Measurements from ENCODE around the gene DSPP. TPM values are rescaled to one million over a fixed set of nuclear protein-coding genes. Genes with fewer than 3 reads are reported as not detected.

Gene DSPP
- polyA plus RNA-seq, 1 of the 3 experiments (the other 2 are of a cell fraction): not detected

GRCh38 chr4:87633243-87633642 lies 24.9 kb downstream of the DSPP start:
- no peaks in the 10 kb centered on the region for H3K79me2 ChIP-seq (ENCODE audit: insufficient read depth)

GRCh38 chr4:87644286-87644685 lies 36.0 kb downstream of the DSPP start:
- H3K36me3 ChIP-seq (replicated peaks in 1 of 2; ENCODE audit: control insufficient read depth in 1 of 2, insufficient read depth in 2 of 2, low read length in 1 of 2): no peaks in the 10 kb centered on the region
- no peak overlapping the region for H3K4me3 ChIP-seq (ENCODE audit: low read depth in 2 of 2, low read length in 1 of 2)
- TF ChIP-seq CTCF (IDR thresholded peaks at IDR 0.05) (peak; percentile 33; the same call in 1 of the 2 replicates), RAD21 (IDR thresholded peaks at IDR 0.05; ENCODE audit: low read length) (no peak), MAX (IDR thresholded peaks at IDR 0.05; ENCODE audit: low read depth) (no peak), NRF1 (IDR thresholded peaks at IDR 0.05; ENCODE audit: low read depth, low read length) (no peak)
- POLR2A ChIA-PET: no interaction called here
- H3K4me1 ChIP-seq (ENCODE audit: control insufficient read depth in 1 of 2, insufficient read depth in 2 of 2, low read depth in 1 of 2, low read length in 1 of 2): no peaks in the 10 kb centered on the region
- 94% methylated on average over 6 of the region's 6 CpGs for WGBS (ENCODE audit: low lambda C conversion rate)
- no peaks in the 10 kb centered on the region for H3K9me3 ChIP-seq
- no peaks in the 10 kb centered on the region for H3F3A ChIP-seq (replicated peaks; ENCODE audit: insufficient read depth)
- H3K79me2 ChIP-seq (ENCODE audit: insufficient read depth): no peaks in the 10 kb centered on the region
- DNase-seq: no peak
- no peak overlapping the region for H3K4me2 ChIP-seq
- H3K9me2 ChIP-seq: no peaks in the 10 kb centered on the region
- no peaks in the 10 kb centered on the region for H3K27me3 ChIP-seq (ENCODE audit: insufficient read depth)
- H2AFZ ChIP-seq (ENCODE audit: low read depth): no peak overlapping the region
- H3K9ac ChIP-seq: no peak overlapping the region
- no peak overlapping the region for H3K27ac ChIP-seq (ENCODE audit: low read depth in 2 of 2, low read length in 1 of 2)
- H4K20me1 ChIP-seq (ENCODE audit: insufficient read depth): no peaks in the 10 kb centered on the region
- CTCF ChIA-PET: no interaction called here

More at GRCh38 chr4:87633243-87633642, 24.9 kb downstream of the DSPP start:
- Histone ChIP-seq H4K20me1 (ENCODE audit: insufficient read depth) (no peaks in the 10 kb centered on the region), H3K27ac (ENCODE audit: low read depth in 2 of 2, low read length in 1 of 2) (no peak overlapping the region), H3F3A (replicated peaks; ENCODE audit: insufficient read depth) (no peaks in the 10 kb centered on the region), H2AFZ (ENCODE audit: low read depth) (no peak overlapping the region), H3K27me3 (ENCODE audit: insufficient read depth) (no peaks in the 10 kb centered on the region), H3K9ac (no peak overlapping the region), H3K36me3 (replicated peaks in 1 of 2; ENCODE audit: control insufficient read depth in 1 of 2, insufficient read depth in 2 of 2, low read length in 1 of 2) (no peaks in the 10 kb centered on the region), H3K4me2 (no peak overlapping the region), H3K9me2 (no peaks in the 10 kb centered on the region), H3K4me1 (ENCODE audit: control insufficient read depth in 1 of 2, insufficient read depth in 2 of 2, low read depth in 1 of 2, low read length in 1 of 2) (peaks cover 0 to 5% of the 10 kb centered on the region in 2 experiments; a peak in 2 of 4 replicates), H3K9me3 (no peaks in the 10 kb centered on the region), H3K4me3 (ENCODE audit: low read depth in 2 of 2, low read length in 1 of 2) (no peak overlapping the region)
- TF ChIP-seq RCOR1 (IDR thresholded peaks at IDR 0.05; ENCODE audit: low read length) (no peak), TCF12 (IDR thresholded peaks at IDR 0.05) (0 out of 2 replicates have a peak, but pooled peaks have one; percentile 18), NFIC (IDR thresholded peaks at IDR 0.05; ENCODE audit: borderline replicate concordance) (peak; percentile 53; the same call in 1 of the 2 replicates), FOSL2 (IDR thresholded peaks at IDR 0.05; ENCODE audit: borderline replicate concordance, low read depth) (no peak), FOXM1 (IDR thresholded peaks at IDR 0.05; ENCODE audit: low read depth) (no peak), GATA2 (CRISPR knock-in tag; IDR thresholded peaks at IDR 0.05) (no peak)
- 22% methylated on average over 2 of the region's 2 CpGs for WGBS (ENCODE audit: low lambda C conversion rate)
- ChIA-PET POLR2A (interaction anchor here (1.0 kb wide), 1 partner anchor 824 kb away, joined by 3 read pairs; the partner anchor contains the start of gene HERC5), CTCF (interaction anchor here (0.7 kb wide), 2 partner anchors 15 to 641 kb away, joined by 3 read pairs; no protein-coding TSS in a partner anchor)
- DNase-seq: peak; percentile 24

GRCh38 chr4:87649980-87650379 lies 41.7 kb downstream of the DSPP start, which contains the start of gene DMP1:
Gene DMP1 (plus strand): TSS chr4:87650280. CDS start chr4:87656493, 6,213 bp downstream.
- H3F3A ChIP-seq (replicated peaks; ENCODE audit: insufficient read depth): no peaks in the 10 kb centered on the region
- H4K20me1 ChIP-seq (ENCODE audit: insufficient read depth): no peaks in the 10 kb centered on the region
- H3K36me3 ChIP-seq (replicated peaks in 1 of 2; ENCODE audit: control insufficient read depth in 1 of 2, insufficient read depth in 2 of 2, low read length in 1 of 2): no peaks in the 10 kb centered on the region
- H3K9ac ChIP-seq: no peak within 1 kb of the TSS
- POLR2A ChIA-PET: no interaction called here
- no peaks in the 10 kb centered on the region for H3K4me1 ChIP-seq (ENCODE audit: control insufficient read depth in 1 of 2, insufficient read depth in 2 of 2, low read depth in 1 of 2, low read length in 1 of 2)
- no peaks in the 10 kb centered on the region for H3K27me3 ChIP-seq (ENCODE audit: insufficient read depth)
- H3K79me2 ChIP-seq (ENCODE audit: insufficient read depth): no peaks in the 10 kb centered on the region
- CTCF ChIA-PET: interaction anchor here (0.6 to 1.0 kb wide), 2 partner anchors 9 to 109 kb away, joined by 3 to 4 read pairs; no protein-coding TSS in a partner anchor
- DNase-seq: no peak
- no peak within 1 kb of the TSS for H3K4me2 ChIP-seq
- no peaks in the 10 kb centered on the region for H3K9me3 ChIP-seq
- no peak within 1 kb of the TSS for H3K27ac ChIP-seq (ENCODE audit: low read depth in 2 of 2, low read length in 1 of 2)
- no peak within 1 kb of the TSS for H3K4me3 ChIP-seq (ENCODE audit: low read depth in 2 of 2, low read length in 1 of 2)
- H3K9me2 ChIP-seq: no peaks in the 10 kb centered on the region
- H2AFZ ChIP-seq (ENCODE audit: low read depth): no peak within 1 kb of the TSS
- WGBS (ENCODE audit: low lambda C conversion rate): 92% methylated on average over 3 of the region's 3 CpGs
- no peak for TF ChIP-seq NRF1 (IDR thresholded peaks at IDR 0.05; ENCODE audit: low read depth, low read length)
- no peak for TF ChIP-seq NFIC (IDR thresholded peaks at IDR 0.05; ENCODE audit: borderline replicate concordance)
- no peak for TF ChIP-seq GATA2 (CRISPR knock-in tag; IDR thresholded peaks at IDR 0.05)
- TF ChIP-seq MAX (IDR thresholded peaks at IDR 0.05; ENCODE audit: low read depth): no peak
- no peak for TF ChIP-seq POLR2AphosphoS5 (IDR thresholded peaks at IDR 0.05; ENCODE audit: low read depth, low read length)
- no peak for TF ChIP-seq TCF12 (IDR thresholded peaks at IDR 0.05)
- TF ChIP-seq FOSL2 (IDR thresholded peaks at IDR 0.05; ENCODE audit: borderline replicate concordance, low read depth): no peak
- no peak for TF ChIP-seq YY1 (IDR thresholded peaks at IDR 0.05; ENCODE audit: low read depth)
- no peak for TF ChIP-seq RFX5 (IDR thresholded peaks at IDR 0.05; ENCODE audit: low read length)
- no peak for TF ChIP-seq SMC3 (IDR thresholded peaks at IDR 0.05; ENCODE audit: low read depth, low read length)
- no peak for TF ChIP-seq CHD2 (IDR thresholded peaks at IDR 0.05; ENCODE audit: low read length, partially characterized antibody)
- TF ChIP-seq ELF1 (IDR thresholded peaks at IDR 0.05): no peak
- TF ChIP-seq ZBTB33 (IDR thresholded peaks at IDR 0.05; ENCODE audit: borderline replicate concordance, low read depth): no peak
- no peak for TF ChIP-seq SIN3A (IDR thresholded peaks at IDR 0.05; ENCODE audit: borderline replicate concordance, low read depth, low read length)
- TF ChIP-seq RAD21 (IDR thresholded peaks at IDR 0.05; ENCODE audit: low read length): no peak
